Neural progenitor cell (in vitro differentiated cells): ENCODE results near the gene SP100. TPM values are rescaled to one million over a fixed set of nuclear protein-coding genes. Genes with fewer than 3 reads are reported as not detected.

Source experiments
- DNase-seq: peaks from one replicate; pipeline ENCODE4 v3.0.0-alpha.2; 2016; ENCODE audit warnings: low spot score
- H2AFZ ChIP-seq: fragments of 200-600 bp; sonication (generic); replicated peaks from 2 replicates; pipeline ENCODE4 v1.6.1; 2016; ENCODE audit warnings: antibody characterized with exemption
- H3F3A ChIP-seq: fragments of 200-600 bp; sonication (generic); 2 replicates; pipeline ENCODE4 v1.6.1; 2016; ENCODE audit warnings: antibody characterized with exemption, low read depth
- H3K27ac ChIP-seq: fragments of 200-600 bp; sonication (generic); 2 replicates; pipeline ENCODE4 v1.5.1; 2016; ENCODE audit warnings: mild to moderate bottlenecking
- H3K27me3 ChIP-seq: fragments of 200-600 bp; sonication (generic); 2 replicates; pipeline ENCODE4 v1.6.1; 2016; ENCODE audit warnings: mild to moderate bottlenecking, moderate library complexity
- H3K36me3 ChIP-seq: fragments of 200-600 bp; sonication (generic); 2 replicates; pipeline ENCODE4 v1.5.1; 2016
- H3K4me1 ChIP-seq: fragments of 200-600 bp; sonication (generic); 2 replicates; pipeline ENCODE4 v1.6.1; 2016; ENCODE audit warnings: mixed run types
- H3K4me2 ChIP-seq: fragments of 200-600 bp; sonication (generic); 2 replicates; pipeline ENCODE4 v1.6.1; 2016
- H3K4me3 ChIP-seq: fragments of 200-600 bp; sonication (generic); 2 replicates; pipeline ENCODE4 v1.5.1; 2016
- H3K79me2 ChIP-seq: fragments of 200-600 bp; sonication (generic); 2 replicates; pipeline ENCODE4 v1.6.1; 2016; ENCODE audit warnings: low read depth
- H3K9ac ChIP-seq: fragments of 200-600 bp; sonication (generic); 2 replicates; pipeline ENCODE4 v1.6.1; 2016
- H3K9me3 ChIP-seq: fragments of 200-600 bp; sonication (generic); 2 replicates; pipeline ENCODE4 v1.5.1; 2016; ENCODE audit warnings: low read depth
- H4K20me1 ChIP-seq: fragments of 200-600 bp; sonication (generic); 2 replicates; pipeline ENCODE4 v1.6.1; 2016; ENCODE audit warnings: low read depth
- H3K27ac Mint-ChIP-seq: 3 replicates; pipeline ENCODE4 v1.8.0; 2021; ENCODE audit warnings: mixed read lengths
- H3K27me3 Mint-ChIP-seq: 2 replicates; pipeline ENCODE4 v1.8.0; 2022; ENCODE audit warnings: low read depth, mild to moderate bottlenecking, inconsistent platforms, moderate library complexity, mixed read lengths; ENCODE audit not compliant: insufficient read depth
- H3K36me3 Mint-ChIP-seq: 3 replicates; pipeline ENCODE4 v1.8.0; 2021; ENCODE audit warnings: mixed read lengths
- H3K4me1 Mint-ChIP-seq: 3 replicates; pipeline ENCODE4 v1.8.0; 2021; ENCODE audit warnings: mixed read lengths
- H3K4me3 Mint-ChIP-seq: 3 replicates; pipeline ENCODE4 v1.8.0; 2021; ENCODE audit warnings: mild to moderate bottlenecking, moderate library complexity, mixed read lengths
- H3K9me3 Mint-ChIP-seq: 3 replicates; pipeline ENCODE4 v1.8.0; 2020; ENCODE audit warnings: mixed read lengths
- EZH2 ChIP-seq: fragments of 200-600 bp; sonication (generic); IDR thresholded peaks from 2 replicates; pipeline ENCODE4 v1.6.1; 2017; ENCODE audit warnings: antibody characterized with exemption, mild to moderate bottlenecking, moderate library complexity
- EZH2phosphoT487 ChIP-seq: fragments of 200-600 bp; sonication (generic); IDR thresholded peaks from 2 replicates; pipeline ENCODE4 v1.6.1; 2017; ENCODE audit warnings: antibody characterized with exemption
- total RNA-seq: library from RNA; depleted of rRNA; stranded (reverse); fragments of >200 nt; gene quantifications from 2 replicates; pipeline ENCODE4 v1.2.3, GENCODE V29; 2015; ENCODE audit warnings: low replicate concordance
- TF ChIP-seq, protein P1 (sequence below): fragments of 200-600 bp; sonication (generic); IDR thresholded peaks from 2 replicates; pipeline ENCODE4 v1.5.1; 2017; ENCODE audit warnings: antibody characterized with exemption, mild to moderate bottlenecking

SP100 gene
- total RNA-seq, 1 donor from 2014 or later, result 0.69 TPM

DNA sequence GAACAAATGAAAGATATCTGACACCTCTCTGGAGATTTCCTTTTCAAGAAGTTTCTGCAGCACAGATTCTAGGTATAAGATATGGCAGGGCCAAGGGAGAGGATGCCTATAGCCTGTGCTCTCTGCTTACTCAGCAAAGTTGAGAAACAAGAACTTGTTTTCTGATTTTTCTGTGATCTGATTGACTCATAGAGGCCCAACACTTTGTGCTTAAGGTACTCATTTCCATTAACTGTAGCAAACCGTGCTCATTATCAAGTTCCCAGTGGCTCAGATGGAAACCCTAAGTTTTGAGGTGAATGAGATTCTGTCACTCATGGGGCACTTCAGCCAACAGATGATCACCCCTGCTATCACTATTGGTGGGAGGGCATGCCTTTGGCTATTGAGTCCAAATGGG is 124.3 kb downstream of the SP100 start:
- no peaks in the 10 kb centered on the region for H3K79me2 ChIP-seq
- no peak overlapping the region for H3K27ac ChIP-seq
- no peaks in the 10 kb centered on the region for H3K4me1 ChIP-seq
- Mint-ChIP-seq H3K9me3 (no peaks in the 10 kb centered on the region), H3K27ac (no peak overlapping the region), H3K36me3 (no peaks in the 10 kb centered on the region), H3K4me1 (no peaks in the 10 kb centered on the region), H3K4me3 (no peak overlapping the region), H3K27me3 (peaks cover 4% of the 10 kb centered on the region)
- no peak overlapping the region for H3K4me3 ChIP-seq
- no peak overlapping the region for H3K4me2 ChIP-seq
- H3K9me3 ChIP-seq, result no peaks in the 10 kb centered on the region
- no peak overlapping the region for H3K9ac ChIP-seq
- no peak for DNase-seq
- TF ChIP-seq EZH2 (no peak), EZH2phosphoT487 (no peak)
- TF ChIP-seq, protein P1, sequence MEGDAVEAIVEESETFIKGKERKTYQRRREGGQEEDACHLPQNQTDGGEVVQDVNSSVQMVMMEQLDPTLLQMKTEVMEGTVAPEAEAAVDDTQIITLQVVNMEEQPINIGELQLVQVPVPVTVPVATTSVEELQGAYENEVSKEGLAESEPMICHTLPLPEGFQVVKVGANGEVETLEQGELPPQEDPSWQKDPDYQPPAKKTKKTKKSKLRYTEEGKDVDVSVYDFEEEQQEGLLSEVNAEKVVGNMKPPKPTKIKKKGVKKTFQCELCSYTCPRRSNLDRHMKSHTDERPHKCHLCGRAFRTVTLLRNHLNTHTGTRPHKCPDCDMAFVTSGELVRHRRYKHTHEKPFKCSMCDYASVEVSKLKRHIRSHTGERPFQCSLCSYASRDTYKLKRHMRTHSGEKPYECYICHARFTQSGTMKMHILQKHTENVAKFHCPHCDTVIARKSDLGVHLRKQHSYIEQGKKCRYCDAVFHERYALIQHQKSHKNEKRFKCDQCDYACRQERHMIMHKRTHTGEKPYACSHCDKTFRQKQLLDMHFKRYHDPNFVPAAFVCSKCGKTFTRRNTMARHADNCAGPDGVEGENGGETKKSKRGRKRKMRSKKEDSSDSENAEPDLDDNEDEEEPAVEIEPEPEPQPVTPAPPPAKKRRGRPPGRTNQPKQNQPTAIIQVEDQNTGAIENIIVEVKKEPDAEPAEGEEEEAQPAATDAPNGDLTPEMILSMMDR, result no peak
- H4K20me1 ChIP-seq, result no peaks in the 10 kb centered on the region
- no peaks in the 10 kb centered on the region for H3K36me3 ChIP-seq
- H3F3A ChIP-seq, result no peaks in the 10 kb centered on the region
- H3K27me3 ChIP-seq, result no peaks in the 10 kb centered on the region
- H2AFZ ChIP-seq, result no peak overlapping the region

DNA sequence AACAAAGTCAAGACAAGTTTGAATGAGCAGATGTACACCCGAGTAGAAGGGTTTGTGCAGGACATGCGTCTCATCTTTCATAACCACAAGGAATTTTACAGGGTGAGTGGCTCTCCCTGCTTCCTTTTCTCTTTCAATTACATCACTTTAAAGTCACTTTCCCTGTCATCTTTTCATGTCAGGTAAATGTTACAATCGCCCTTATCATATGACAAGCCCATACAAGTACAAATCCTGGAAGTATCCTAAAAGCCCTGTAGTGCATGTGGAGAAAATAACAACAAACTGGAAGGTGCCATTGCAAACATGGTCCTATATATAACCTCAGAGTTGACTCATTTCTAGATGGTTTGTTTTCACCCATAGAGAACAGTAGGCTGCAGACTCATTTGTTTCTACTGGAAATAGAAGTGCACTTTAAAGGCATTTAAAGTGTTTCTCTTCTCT is 126.0 kb downstream of the SP100 start:
- Mint-ChIP-seq H3K4me1 (no peaks in the 10 kb centered on the region), H3K27me3 (peaks cover 4% of the 10 kb centered on the region), H3K36me3 (no peaks in the 10 kb centered on the region), H3K4me3 (no peak overlapping the region), H3K9me3 (no peaks in the 10 kb centered on the region), H3K27ac (no peak overlapping the region)
- TF ChIP-seq EZH2, result no peak
- TF ChIP-seq, protein P1, result no peak
- TF ChIP-seq EZH2phosphoT487, result no peak
- no peaks in the 10 kb centered on the region for H3K9me3 ChIP-seq
- H3K79me2 ChIP-seq, result no peaks in the 10 kb centered on the region
- no peaks in the 10 kb centered on the region for H3F3A ChIP-seq
- no peaks in the 10 kb centered on the region for H3K4me1 ChIP-seq
- H3K4me2 ChIP-seq, result no peak overlapping the region
- DNase-seq, result no peak
- H3K27me3 ChIP-seq, result no peaks in the 10 kb centered on the region
- H3K9ac ChIP-seq, result no peak overlapping the region
- H3K27ac ChIP-seq, result no peak overlapping the region
- H3K36me3 ChIP-seq, result no peaks in the 10 kb centered on the region
- no peaks in the 10 kb centered on the region for H4K20me1 ChIP-seq
- H3K4me3 ChIP-seq, result no peak overlapping the region
- no peak overlapping the region for H2AFZ ChIP-seq

- no peak for DNase-seq
- no peaks in the 10 kb centered on the region for H3K9me3 ChIP-seq
- H4K20me1 ChIP-seq, result no peaks in the 10 kb centered on the region
- no peaks in the 10 kb centered on the region for H3K27me3 ChIP-seq
- H3K9ac ChIP-seq, result no peak overlapping the region
- H3F3A ChIP-seq, result no peaks in the 10 kb centered on the region
- no peaks in the 10 kb centered on the region for H3K4me1 ChIP-seq
- TF ChIP-seq, protein P1, result no peak
- TF ChIP-seq EZH2phosphoT487, result no peak
- no peak for TF ChIP-seq EZH2
- no peak overlapping the region for H3K27ac ChIP-seq
- H3K36me3 ChIP-seq, result no peaks in the 10 kb centered on the region
- H2AFZ ChIP-seq, result no peak overlapping the region
- no peak overlapping the region for H3K4me2 ChIP-seq
- no peak overlapping the region for H3K27ac Mint-ChIP-seq
- no peak overlapping the region for H3K4me3 ChIP-seq
- no peaks in the 10 kb centered on the region for H3K36me3 Mint-ChIP-seq
- no peak overlapping the region for H3K4me3 Mint-ChIP-seq
- H3K27me3 Mint-ChIP-seq, result no peaks in the 10 kb centered on the region
- H3K9me3 Mint-ChIP-seq, result no peaks in the 10 kb centered on the region
- no peaks in the 10 kb centered on the region for H3K4me1 Mint-ChIP-seq
- H3K79me2 ChIP-seq, result no peaks in the 10 kb centered on the region
Measured at GRCh38 chr2:230542751-230543150, 126.8 kb downstream of the SP100 start.
